B cell (primary cell): Measurements from ENCODE around the gene BIN2.

Source experiments
- CTCF ChIP-seq: fragments of 200-600 bp; IDR thresholded peaks from one replicate; pipeline ENCODE4 v1.8.0; 2022; ENCODE audit warnings: antibody characterized with exemption, mild to moderate bottlenecking
- EZH2 ChIP-seq: IDR thresholded peaks from 2 replicates; pipeline ENCODE4 v1.6.1; 2012; ENCODE audit warnings: borderline replicate concordance, low read depth, mild to moderate bottlenecking, moderate library complexity, low read length; ENCODE audit not compliant: insufficient read depth, poor library complexity, severe bottlenecking

DNA sequence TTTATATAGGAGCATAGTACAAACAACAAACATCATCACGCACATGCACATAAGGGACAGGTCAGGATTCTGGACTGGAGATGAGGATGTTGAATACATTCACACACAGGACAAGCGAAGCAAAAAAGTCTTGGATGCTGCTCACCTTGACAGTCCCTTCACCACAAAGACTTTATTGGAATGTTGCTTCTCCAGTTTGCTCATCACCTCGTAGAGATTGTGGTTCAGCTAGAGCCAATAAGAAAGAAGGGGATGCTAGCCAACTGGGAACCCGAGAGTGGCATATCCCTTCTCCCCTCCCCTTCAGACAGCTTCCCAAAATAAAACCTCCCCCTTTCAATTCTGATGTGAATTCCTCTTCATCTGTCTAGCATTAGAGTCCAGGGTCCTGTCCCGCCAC, 28.3 kb downstream of the BIN2 start:
- TF ChIP-seq EZH2 = no peak
- no peak for TF ChIP-seq CTCF
